ENCODE results near the gene SPAG8. TPM values are rescaled to one million over a fixed set of nuclear protein-coding genes. Genes with fewer than 3 reads are reported as not detected.
A peak's percentile ranks its signal among the peaks of the same experiment; 100 is the strongest.

Gene SPAG8
- total and polyA plus RNA-seq, 10 of the 15 experiments (the other 5 are each of a cell fraction or from before 2014, with no cell fraction given), result 0.40 to 1.1 (median 0.72) TPM

DNA sequence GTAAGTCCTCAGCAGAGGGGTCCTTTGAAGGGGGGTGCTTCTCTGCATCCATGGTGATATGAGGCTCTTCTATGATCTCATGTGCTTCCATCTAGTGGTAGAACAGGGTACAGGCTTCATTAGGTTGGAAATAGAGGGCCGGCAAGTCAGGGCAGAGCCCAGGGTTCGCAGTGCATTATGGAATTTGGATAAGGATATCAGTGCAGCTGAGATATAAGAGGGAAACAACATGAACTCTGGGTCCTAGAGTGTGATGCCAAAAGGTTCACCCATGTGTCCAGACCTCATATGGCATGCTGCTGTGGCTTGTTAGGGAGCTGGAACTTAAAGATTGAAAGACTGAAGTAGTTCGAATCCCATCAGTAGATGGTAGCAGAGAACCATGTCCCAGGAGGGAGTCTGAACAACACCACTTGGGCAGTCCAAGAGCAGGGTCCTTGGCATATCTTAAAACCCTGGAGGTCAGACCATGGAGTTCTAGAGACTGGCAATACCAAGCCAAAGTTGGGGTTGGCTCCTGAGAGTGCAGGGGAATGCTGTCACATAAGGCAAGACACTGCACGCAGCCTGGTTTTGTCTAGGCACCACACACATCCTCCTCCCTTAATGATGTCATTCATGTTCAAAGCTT, 14.1 kb upstream of the SPAG8 start:
- Histone ChIP-seq H3K9ac (ENCODE audit: control insufficient read depth, insufficient read depth, low read length) (no peak overlapping the region), H3K4me1 (ENCODE audit: control insufficient read depth, insufficient read depth, low read length) (peaks cover 3% of the 10 kb centered on the region; the same call in 1 of the 2 replicates), H3K79me2 (ENCODE audit: control insufficient read depth, insufficient read depth, low read length) (no peaks in the 10 kb centered on the region; the same call in 1 of the 2 replicates), H3K27me3 (replicated peaks in 1 of 2; ENCODE audit: control insufficient read depth in 2 of 2, insufficient read depth in 2 of 2, low read length in 1 of 2) (no peaks in the 10 kb centered on the region), H3K27ac (ENCODE audit: control insufficient read depth, insufficient read depth) (no peak overlapping the region), H4K20me1 (ENCODE audit: control insufficient read depth, insufficient read depth) (no peaks in the 10 kb centered on the region), H3K4me2 (ENCODE audit: control insufficient read depth, insufficient read depth) (peak overlapping the region; percentile 61; the same call in 1 of the 2 replicates), H3K36me3 (ENCODE audit: control insufficient read depth in 2 of 2, insufficient read depth in 2 of 2, low read length in 1 of 2) (no peaks in the 10 kb centered on the region), H2AFZ (ENCODE audit: control insufficient read depth, low read depth, low read length) (peak overlapping the region; percentile 93), H3K9me3 (replicated peaks; ENCODE audit: control insufficient read depth, insufficient read depth, low read length) (no peaks in the 10 kb centered on the region), H3K4me3 (no peak overlapping the region)
- DNase-seq (ENCODE audit: low read depth, low spot score) (peak; percentile 69), ATAC-seq (peak; percentile 70), FAIRE-seq (peak; percentile 95)
- intact Hi-C loops (cut with micrococcal nuclease; ENCODE audit: unreplicated experiment) (loop anchor here (1.0 to 10.0 kb wide), 4 partner anchors 36 to 171 kb away; partner anchors contain the start of genes CCDC107, RMRP and SIT1), in situ Hi-C loops (cut with MboI) (loop anchor here (5.0 kb wide), 1 partner anchor 51 kb away; no protein-coding TSS in a partner anchor)
- ChIA-PET POLR2A (interaction anchor here (0.6 to 1.9 kb wide), 5 partner anchors 12 to 1637 kb away, joined by 3 to 11 read pairs (median 3); partner anchors contain the start of gene HINT2), CTCF (interaction anchor here (0.6 to 6.7 kb wide), 65 partner anchors 9 to 432 kb away, joined by 3 to 292 read pairs (median 5); partner anchors contain the start of genes CCDC107, CREB3, GNE and HINT2), RAD21 (ENCODE audit: unreplicated experiment) (interaction anchor here (0.5 to 4.3 kb wide), 38 partner anchors 10 to 226 kb away, joined by 3 to 138 read pairs (median 4); partner anchors contain the start of genes CCDC107, CREB3, HINT2 and NPR2), SMC1A (ENCODE audit: uncharacterized antibody, unreplicated experiment) (interaction anchor here (0.7 to 5.0 kb wide), 31 partner anchors 10 to 222 kb away, joined by 3 to 117 read pairs (median 5); partner anchors contain the start of genes CREB3, HINT2, SPAG8 and TLN1)
- no TSS peak for BruUV-seq (replicated peaks)
- whole genome bisulfite sequencing (ENCODE audit: insufficient coverage, insufficient replicate concordance, low lambda C conversion rate, missing lambda C conversion rate), result 24% methylated on average over 4 of the region's 4 CpGs
- TF ChIP-seq RELA (IDR thresholded peaks at IDR 0.05; ENCODE audit: borderline replicate concordance, partially characterized antibody) (peak; percentile 13), PAX5 (IDR thresholded peaks at IDR 0.05; ENCODE audit: borderline replicate concordance, low read depth, low read length) (no peak), CHD4 (IDR thresholded peaks at IDR 0.05) (no peak), POLR2AphosphoS5 (IDR thresholded peaks at IDR 0.05; ENCODE audit: low read length) (no peak), CBX5 (IDR thresholded peaks at IDR 0.05; ENCODE audit: low read depth) (no peak), GABPA (IDR thresholded peaks at IDR 0.05; ENCODE audit: low read depth) (no peak), ZSCAN29 (IDR thresholded peaks at IDR 0.05) (no peak), TAF1 (IDR thresholded peaks at IDR 0.05; ENCODE audit: borderline replicate concordance, low read depth, low read length) (no peak), MAX (IDR thresholded peaks at IDR 0.05; ENCODE audit: low read depth, low read length) (no peak), MTA2 (IDR thresholded peaks at IDR 0.05; ENCODE audit: low read depth) (no peak), MEF2A (IDR thresholded peaks at IDR 0.05; ENCODE audit: insufficient read depth, low read depth, low read length) (no peak), NFIC (IDR thresholded peaks at IDR 0.05; ENCODE audit: low read depth, low read length) (no peak), TARDBP (IDR thresholded peaks at IDR 0.05; ENCODE audit: borderline replicate concordance) (no peak), SREBF2 (IDR thresholded peaks at IDR 0.05; ENCODE audit: low read length) (no peak), ZNF217 (IDR thresholded peaks at IDR 0.05) (no peak), SKIL (IDR thresholded peaks at IDR 0.05; ENCODE audit: low read depth, poor library complexity, severe bottlenecking) (peak; percentile 84)
- TF ChIP-seq, protein P1, sequence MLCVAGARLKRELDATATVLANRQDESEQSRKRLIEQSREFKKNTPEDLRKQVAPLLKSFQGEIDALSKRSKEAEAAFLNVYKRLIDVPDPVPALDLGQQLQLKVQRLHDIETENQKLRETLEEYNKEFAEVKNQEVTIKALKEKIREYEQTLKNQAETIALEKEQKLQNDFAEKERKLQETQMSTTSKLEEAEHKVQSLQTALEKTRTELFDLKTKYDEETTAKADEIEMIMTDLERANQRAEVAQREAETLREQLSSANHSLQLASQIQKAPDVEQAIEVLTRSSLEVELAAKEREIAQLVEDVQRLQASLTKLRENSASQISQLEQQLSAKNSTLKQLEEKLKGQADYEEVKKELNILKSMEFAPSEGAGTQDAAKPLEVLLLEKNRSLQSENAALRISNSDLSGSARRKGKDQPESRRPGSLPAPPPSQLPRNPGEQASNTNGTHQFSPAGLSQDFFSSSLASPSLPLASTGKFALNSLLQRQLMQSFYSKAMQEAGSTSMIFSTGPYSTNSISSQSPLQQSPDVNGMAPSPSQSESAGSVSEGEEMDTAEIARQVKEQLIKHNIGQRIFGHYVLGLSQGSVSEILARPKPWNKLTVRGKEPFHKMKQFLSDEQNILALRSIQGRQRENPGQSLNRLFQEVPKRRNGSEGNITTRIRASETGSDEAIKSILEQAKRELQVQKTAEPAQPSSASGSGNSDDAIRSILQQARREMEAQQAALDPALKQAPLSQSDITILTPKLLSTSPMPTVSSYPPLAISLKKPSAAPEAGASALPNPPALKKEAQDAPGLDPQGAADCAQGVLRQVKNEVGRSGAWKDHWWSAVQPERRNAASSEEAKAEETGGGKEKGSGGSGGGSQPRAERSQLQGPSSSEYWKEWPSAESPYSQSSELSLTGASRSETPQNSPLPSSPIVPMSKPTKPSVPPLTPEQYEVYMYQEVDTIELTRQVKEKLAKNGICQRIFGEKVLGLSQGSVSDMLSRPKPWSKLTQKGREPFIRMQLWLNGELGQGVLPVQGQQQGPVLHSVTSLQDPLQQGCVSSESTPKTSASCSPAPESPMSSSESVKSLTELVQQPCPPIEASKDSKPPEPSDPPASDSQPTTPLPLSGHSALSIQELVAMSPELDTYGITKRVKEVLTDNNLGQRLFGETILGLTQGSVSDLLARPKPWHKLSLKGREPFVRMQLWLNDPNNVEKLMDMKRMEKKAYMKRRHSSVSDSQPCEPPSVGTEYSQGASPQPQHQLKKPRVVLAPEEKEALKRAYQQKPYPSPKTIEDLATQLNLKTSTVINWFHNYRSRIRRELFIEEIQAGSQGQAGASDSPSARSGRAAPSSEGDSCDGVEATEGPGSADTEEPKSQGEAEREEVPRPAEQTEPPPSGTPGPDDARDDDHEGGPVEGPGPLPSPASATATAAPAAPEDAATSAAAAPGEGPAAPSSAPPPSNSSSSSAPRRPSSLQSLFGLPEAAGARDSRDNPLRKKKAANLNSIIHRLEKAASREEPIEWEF (IDR thresholded peaks at IDR 0.05; ENCODE audit: insufficient replicate concordance, low read depth, low read length), result no peak

Measured in GM12878 (cell line).